Stimulated activated memory B cell treated with anti-CD40 and anti-IgM and Interleukin-4, amounts not matched to agents 10 μg/mL and 1 μg/mL and 100 μg/mL, for 72 hours (primary cell): ENCODE measurements around the gene ARPC5L.
A peak's percentile ranks its signal among the peaks of the same experiment; 100 is the strongest.

ENCODE experiments used
- ATAC-seq: fragments of 150-1000 bp; cut with Tn5 transposase; 2 replicates; pipeline ENCODE4 v1.10.0; 2021
- H3K27ac Mint-ChIP-seq: one replicate; pipeline ENCODE4 v1.8.0; 2022; ENCODE audit warnings: mild to moderate bottlenecking, mixed read lengths
- H3K27me3 Mint-ChIP-seq: one replicate; pipeline ENCODE4 v1.8.0; 2022; ENCODE audit warnings: mixed read lengths
- H3K36me3 Mint-ChIP-seq: one replicate; pipeline ENCODE4 v1.8.0; 2022; ENCODE audit warnings: mixed read lengths
- H3K4me1 Mint-ChIP-seq: one replicate; pipeline ENCODE4 v1.8.0; 2022; ENCODE audit warnings: mixed read lengths
- H3K4me3 Mint-ChIP-seq: one replicate; pipeline ENCODE4 v1.8.0; 2022; ENCODE audit warnings: mild to moderate bottlenecking, moderate library complexity, mixed read lengths
- H3K9me3 Mint-ChIP-seq: one replicate; pipeline ENCODE4 v1.8.0; 2022; ENCODE audit warnings: mixed read lengths

The ARPC5L gene

GRCh38 chr9:124854161-124854560 is 7.8 kb upstream of the ARPC5L start:
- no peaks in the 10 kb centered on the region for H3K9me3 Mint-ChIP-seq
- no peak overlapping the region for H3K4me3 Mint-ChIP-seq
- peaks cover 35% of the 10 kb centered on the region for H3K4me1 Mint-ChIP-seq
- peaks cover 18% of the 10 kb centered on the region for H3K36me3 Mint-ChIP-seq
- no peaks in the 10 kb centered on the region for H3K27me3 Mint-ChIP-seq
- ATAC-seq, result no peak
- H3K27ac Mint-ChIP-seq, result no peak overlapping the region

GRCh38 chr9:124854822-124855221 is 7.1 kb upstream of the ARPC5L start:
- no peaks in the 10 kb centered on the region for H3K27me3 Mint-ChIP-seq
- peaks cover 25% of the 10 kb centered on the region for H3K36me3 Mint-ChIP-seq
- H3K4me3 Mint-ChIP-seq, result no peak overlapping the region
- no peak for ATAC-seq
- H3K4me1 Mint-ChIP-seq, result peaks cover 42% of the 10 kb centered on the region
- peak overlapping the region; percentile 82 for H3K27ac Mint-ChIP-seq
- H3K9me3 Mint-ChIP-seq, result no peaks in the 10 kb centered on the region

GRCh38 chr9:124855566-124855943 is 6.4 kb upstream of the ARPC5L start:
- Mint-ChIP-seq H3K27ac (peak overlapping the region; percentile 82), H3K4me1 (peaks cover 49% of the 10 kb centered on the region), H3K36me3 (peaks cover 32% of the 10 kb centered on the region), H3K27me3 (no peaks in the 10 kb centered on the region), H3K4me3 (no peak overlapping the region), H3K9me3 (no peaks in the 10 kb centered on the region)
- ATAC-seq, result no peak

- peak overlapping the region; percentile 82 for H3K27ac Mint-ChIP-seq
- no peak overlapping the region for H3K4me3 Mint-ChIP-seq
- H3K9me3 Mint-ChIP-seq, result no peaks in the 10 kb centered on the region
- H3K27me3 Mint-ChIP-seq, result no peaks in the 10 kb centered on the region
- H3K36me3 Mint-ChIP-seq, result peaks cover 38% of the 10 kb centered on the region
- H3K4me1 Mint-ChIP-seq, result peaks cover 55% of the 10 kb centered on the region
- ATAC-seq, result peak; percentile 4
These were observed 5.8 kb upstream of the ARPC5L start for GRCh38 chr9:124855944-124856765.

- H3K9me3 Mint-ChIP-seq, result no peaks in the 10 kb centered on the region
- no peak overlapping the region for H3K4me3 Mint-ChIP-seq
- H3K27ac Mint-ChIP-seq, result no peak overlapping the region
- peaks cover 54% of the 10 kb centered on the region for H3K4me1 Mint-ChIP-seq
- no peaks in the 10 kb centered on the region for H3K27me3 Mint-ChIP-seq
- peaks cover 43% of the 10 kb centered on the region for H3K36me3 Mint-ChIP-seq
- ATAC-seq, result no peak
These were observed 4.3 kb upstream of the ARPC5L start for GRCh38 chr9:124857533-124858162.

GRCh38 chr9:124858330-124859046 is 3.4 kb upstream of the ARPC5L start:
- Mint-ChIP-seq H3K4me3 (no peak overlapping the region), H3K36me3 (peaks cover 43% of the 10 kb centered on the region), H3K27ac (no peak overlapping the region), H3K27me3 (no peaks in the 10 kb centered on the region), H3K9me3 (no peaks in the 10 kb centered on the region), H3K4me1 (peaks cover 54% of the 10 kb centered on the region)
- ATAC-seq, result no peak

- Mint-ChIP-seq H3K9me3 (no peaks in the 10 kb centered on the region), H3K4me3 (peak overlapping the region; percentile 86), H3K36me3 (peaks cover 43% of the 10 kb centered on the region), H3K27ac (peak overlapping the region; percentile 83), H3K27me3 (no peaks in the 10 kb centered on the region), H3K4me1 (peaks cover 58% of the 10 kb centered on the region)
- ATAC-seq, result no peak
These were observed 1.9 kb upstream of the ARPC5L start for GRCh38 chr9:124859803-124860581.

GRCh38 chr9:124860582-124861341 is 1.2 kb upstream of the ARPC5L start:
- Mint-ChIP-seq H3K27me3 (no peaks in the 10 kb centered on the region), H3K9me3 (no peaks in the 10 kb centered on the region), H3K4me1 (peaks cover 52% of the 10 kb centered on the region), H3K36me3 (peaks cover 43% of the 10 kb centered on the region), H3K4me3 (peak overlapping the region; percentile 86), H3K27ac (peak overlapping the region; percentile 83)
- ATAC-seq, result no peak

GRCh38 chr9:124863371-124863871 is 1.5 kb downstream of the ARPC5L start:
- H3K27me3 Mint-ChIP-seq, result no peaks in the 10 kb centered on the region
- peaks cover 32% of the 10 kb centered on the region for H3K36me3 Mint-ChIP-seq
- peak overlapping the region; percentile 37 for H3K27ac Mint-ChIP-seq
- no peaks in the 10 kb centered on the region for H3K9me3 Mint-ChIP-seq
- peak overlapping the region; percentile 50 for H3K4me3 Mint-ChIP-seq
- H3K4me1 Mint-ChIP-seq, result peaks cover 40% of the 10 kb centered on the region
- no peak for ATAC-seq

- Mint-ChIP-seq H3K9me3 (no peaks in the 10 kb centered on the region), H3K4me1 (peaks cover 41% of the 10 kb centered on the region), H3K36me3 (peaks cover 32% of the 10 kb centered on the region), H3K27ac (peak overlapping the region; percentile 98), H3K4me3 (peak overlapping the region; percentile 94), H3K27me3 (no peaks in the 10 kb centered on the region)
- ATAC-seq, result peak; percentile 87
These were observed 6.9 kb downstream of the ARPC5L start for GRCh38 chr9:124868511-124869465.

- Mint-ChIP-seq H3K9me3 (no peaks in the 10 kb centered on the region), H3K36me3 (peaks cover 32% of the 10 kb centered on the region), H3K4me1 (peaks cover 43% of the 10 kb centered on the region), H3K4me3 (peak overlapping the region; percentile 94), H3K27ac (peak overlapping the region; percentile 98), H3K27me3 (no peaks in the 10 kb centered on the region)
- peak; percentile 29 for ATAC-seq
These were observed 7.6 kb downstream of the ARPC5L start for GRCh38 chr9:124869466-124869985.

- Mint-ChIP-seq H3K4me3 (peak overlapping the region; percentile 94), H3K4me1 (peaks cover 48% of the 10 kb centered on the region), H3K9me3 (no peaks in the 10 kb centered on the region), H3K27me3 (no peaks in the 10 kb centered on the region), H3K27ac (peak overlapping the region; percentile 98), H3K36me3 (peaks cover 37% of the 10 kb centered on the region)
- ATAC-seq, result peak; percentile 72
These were observed 8.1 kb downstream of the ARPC5L start for GRCh38 chr9:124869986-124870560.

GRCh38 chr9:124870723-124871122 is 8.8 kb downstream of the ARPC5L start:
- Mint-ChIP-seq H3K9me3 (no peaks in the 10 kb centered on the region), H3K4me3 (peak overlapping the region; percentile 94), H3K27me3 (no peaks in the 10 kb centered on the region), H3K36me3 (peaks cover 43% of the 10 kb centered on the region), H3K27ac (peak overlapping the region; percentile 98), H3K4me1 (peaks cover 54% of the 10 kb centered on the region)
- peak; percentile 22 for ATAC-seq
